Neural progenitor cell (in vitro differentiated cells): ENCODE results near the gene DNAAF5. TPM values are rescaled to one million over a fixed set of nuclear protein-coding genes. Genes with fewer than 3 reads are reported as not detected.

ENCODE experiments used
- DNase-seq: peaks from one replicate; pipeline ENCODE4 v3.0.0-alpha.2; 2016; ENCODE audit warnings: low spot score
- H2AFZ ChIP-seq: fragments of 200-600 bp; sonication (generic); replicated peaks from 2 replicates; pipeline ENCODE4 v1.6.1; 2016; ENCODE audit warnings: antibody characterized with exemption
- H3F3A ChIP-seq: fragments of 200-600 bp; sonication (generic); 2 replicates; pipeline ENCODE4 v1.6.1; 2016; ENCODE audit warnings: antibody characterized with exemption, low read depth
- H3K27ac ChIP-seq: fragments of 200-600 bp; sonication (generic); 2 replicates; pipeline ENCODE4 v1.5.1; 2016; ENCODE audit warnings: mild to moderate bottlenecking
- H3K27me3 ChIP-seq: fragments of 200-600 bp; sonication (generic); 2 replicates; pipeline ENCODE4 v1.6.1; 2016; ENCODE audit warnings: mild to moderate bottlenecking, moderate library complexity
- H3K36me3 ChIP-seq: fragments of 200-600 bp; sonication (generic); 2 replicates; pipeline ENCODE4 v1.5.1; 2016
- H3K4me1 ChIP-seq: fragments of 200-600 bp; sonication (generic); 2 replicates; pipeline ENCODE4 v1.6.1; 2016; ENCODE audit warnings: mixed run types
- H3K4me2 ChIP-seq: fragments of 200-600 bp; sonication (generic); 2 replicates; pipeline ENCODE4 v1.6.1; 2016
- H3K4me3 ChIP-seq: fragments of 200-600 bp; sonication (generic); 2 replicates; pipeline ENCODE4 v1.5.1; 2016
- H3K79me2 ChIP-seq: fragments of 200-600 bp; sonication (generic); 2 replicates; pipeline ENCODE4 v1.6.1; 2016; ENCODE audit warnings: low read depth
- H3K9ac ChIP-seq: fragments of 200-600 bp; sonication (generic); 2 replicates; pipeline ENCODE4 v1.6.1; 2016
- H3K9me3 ChIP-seq: fragments of 200-600 bp; sonication (generic); 2 replicates; pipeline ENCODE4 v1.5.1; 2016; ENCODE audit warnings: low read depth
- H4K20me1 ChIP-seq: fragments of 200-600 bp; sonication (generic); 2 replicates; pipeline ENCODE4 v1.6.1; 2016; ENCODE audit warnings: low read depth
- H3K27ac Mint-ChIP-seq: 3 replicates; pipeline ENCODE4 v1.8.0; 2021; ENCODE audit warnings: mixed read lengths
- H3K27me3 Mint-ChIP-seq: 2 replicates; pipeline ENCODE4 v1.8.0; 2022; ENCODE audit warnings: low read depth, mild to moderate bottlenecking, inconsistent platforms, moderate library complexity, mixed read lengths; ENCODE audit not compliant: insufficient read depth
- H3K36me3 Mint-ChIP-seq: 3 replicates; pipeline ENCODE4 v1.8.0; 2021; ENCODE audit warnings: mixed read lengths
- H3K4me1 Mint-ChIP-seq: 3 replicates; pipeline ENCODE4 v1.8.0; 2021; ENCODE audit warnings: mixed read lengths
- H3K4me3 Mint-ChIP-seq: 3 replicates; pipeline ENCODE4 v1.8.0; 2021; ENCODE audit warnings: mild to moderate bottlenecking, moderate library complexity, mixed read lengths
- H3K9me3 Mint-ChIP-seq: 3 replicates; pipeline ENCODE4 v1.8.0; 2020; ENCODE audit warnings: mixed read lengths
- EZH2 ChIP-seq: fragments of 200-600 bp; sonication (generic); IDR thresholded peaks from 2 replicates; pipeline ENCODE4 v1.6.1; 2017; ENCODE audit warnings: antibody characterized with exemption, mild to moderate bottlenecking, moderate library complexity
- EZH2phosphoT487 ChIP-seq: fragments of 200-600 bp; sonication (generic); IDR thresholded peaks from 2 replicates; pipeline ENCODE4 v1.6.1; 2017; ENCODE audit warnings: antibody characterized with exemption
- total RNA-seq: library from RNA; depleted of rRNA; stranded (reverse); fragments of >200 nt; gene quantifications from 2 replicates; pipeline ENCODE4 v1.2.3, GENCODE V29; 2015; ENCODE audit warnings: low replicate concordance
- TF ChIP-seq, protein P1 (sequence below): fragments of 200-600 bp; sonication (generic); IDR thresholded peaks from 2 replicates; pipeline ENCODE4 v1.5.1; 2017; ENCODE audit warnings: antibody characterized with exemption, mild to moderate bottlenecking

DNAAF5 gene
- total RNA-seq, 1 donor from 2014 or later, result 23.5 TPM

DNA sequence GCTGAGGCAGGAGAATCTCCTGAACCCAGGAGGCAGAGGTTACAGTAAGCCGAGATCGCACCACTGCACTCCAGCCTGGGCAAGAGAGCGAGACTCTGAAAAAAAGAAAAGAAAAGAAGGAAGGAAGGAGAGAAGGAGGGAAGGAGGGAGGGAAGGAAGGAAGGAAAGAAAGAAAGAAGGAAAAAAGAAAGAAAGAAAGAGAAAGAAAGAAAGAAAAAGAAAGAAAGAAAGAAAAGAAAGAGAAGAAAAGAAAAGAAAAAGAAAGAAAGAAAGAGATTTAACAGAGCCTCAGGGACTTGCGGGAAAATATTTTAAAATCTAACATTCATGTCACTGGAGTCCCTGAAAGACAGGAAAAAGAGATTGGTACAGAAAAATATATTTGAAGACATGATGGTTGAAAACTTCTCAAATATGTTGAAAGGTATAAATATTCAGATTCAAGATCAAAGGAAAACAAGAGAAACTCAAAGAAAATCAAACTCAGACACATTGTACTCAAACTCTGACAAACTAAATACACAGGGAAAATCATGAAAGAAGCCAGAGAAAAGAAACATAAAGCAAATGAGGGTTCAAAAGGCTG is 25.3 kb upstream of the DNAAF5 start:
- no peaks in the 10 kb centered on the region for H3K36me3 ChIP-seq
- peaks cover 2% of the 10 kb centered on the region for H3K27me3 Mint-ChIP-seq
- peaks cover 10% of the 10 kb centered on the region for H3K36me3 Mint-ChIP-seq
- no peaks in the 10 kb centered on the region for H3F3A ChIP-seq
- H3K4me3 Mint-ChIP-seq, result no peak overlapping the region
- H3K27me3 ChIP-seq, result no peaks in the 10 kb centered on the region
- no peak overlapping the region for H3K27ac ChIP-seq
- no peak overlapping the region for H3K4me3 ChIP-seq
- H3K27ac Mint-ChIP-seq, result no peak overlapping the region
- H3K4me1 Mint-ChIP-seq, result peaks cover 9% of the 10 kb centered on the region
- H3K9ac ChIP-seq, result no peak overlapping the region
- no peaks in the 10 kb centered on the region for H3K4me1 ChIP-seq
- peaks cover 12% of the 10 kb centered on the region for H3K79me2 ChIP-seq
- TF ChIP-seq, protein P1, sequence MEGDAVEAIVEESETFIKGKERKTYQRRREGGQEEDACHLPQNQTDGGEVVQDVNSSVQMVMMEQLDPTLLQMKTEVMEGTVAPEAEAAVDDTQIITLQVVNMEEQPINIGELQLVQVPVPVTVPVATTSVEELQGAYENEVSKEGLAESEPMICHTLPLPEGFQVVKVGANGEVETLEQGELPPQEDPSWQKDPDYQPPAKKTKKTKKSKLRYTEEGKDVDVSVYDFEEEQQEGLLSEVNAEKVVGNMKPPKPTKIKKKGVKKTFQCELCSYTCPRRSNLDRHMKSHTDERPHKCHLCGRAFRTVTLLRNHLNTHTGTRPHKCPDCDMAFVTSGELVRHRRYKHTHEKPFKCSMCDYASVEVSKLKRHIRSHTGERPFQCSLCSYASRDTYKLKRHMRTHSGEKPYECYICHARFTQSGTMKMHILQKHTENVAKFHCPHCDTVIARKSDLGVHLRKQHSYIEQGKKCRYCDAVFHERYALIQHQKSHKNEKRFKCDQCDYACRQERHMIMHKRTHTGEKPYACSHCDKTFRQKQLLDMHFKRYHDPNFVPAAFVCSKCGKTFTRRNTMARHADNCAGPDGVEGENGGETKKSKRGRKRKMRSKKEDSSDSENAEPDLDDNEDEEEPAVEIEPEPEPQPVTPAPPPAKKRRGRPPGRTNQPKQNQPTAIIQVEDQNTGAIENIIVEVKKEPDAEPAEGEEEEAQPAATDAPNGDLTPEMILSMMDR, result no peak
- TF ChIP-seq EZH2phosphoT487, result no peak
- TF ChIP-seq EZH2, result no peak
- H3K4me2 ChIP-seq, result no peak overlapping the region
- H4K20me1 ChIP-seq, result no peaks in the 10 kb centered on the region
- H3K9me3 Mint-ChIP-seq, result peaks cover 11% of the 10 kb centered on the region
- H3K9me3 ChIP-seq, result no peaks in the 10 kb centered on the region
- H2AFZ ChIP-seq, result no peak overlapping the region
- DNase-seq, result no peak

DNA sequence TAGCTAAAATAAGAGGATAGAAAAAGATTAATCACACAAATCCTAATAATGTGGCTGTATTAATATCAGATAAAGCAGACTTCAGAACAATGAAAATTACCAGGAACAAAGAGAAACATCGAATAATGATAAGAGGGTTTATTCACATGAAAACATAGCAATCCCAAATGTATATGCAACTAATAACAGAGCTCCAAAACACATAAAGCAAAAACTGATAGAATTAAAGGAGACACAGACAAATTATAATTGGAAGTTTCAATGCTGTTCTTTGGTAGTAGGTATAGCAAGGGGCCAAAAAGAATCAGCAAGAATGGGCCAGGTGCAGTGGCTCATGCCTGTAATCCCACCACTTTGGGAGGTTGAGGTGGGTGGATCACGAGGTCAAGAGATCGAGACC is 23.4 kb upstream of the DNAAF5 start:
- H3K27me3 ChIP-seq, result no peaks in the 10 kb centered on the region
- no peak overlapping the region for H3K9ac ChIP-seq
- H2AFZ ChIP-seq, result no peak overlapping the region
- no peak overlapping the region for H3K27ac ChIP-seq
- DNase-seq, result no peak
- peaks cover 10% of the 10 kb centered on the region for H3K36me3 Mint-ChIP-seq
- peaks cover 11% of the 10 kb centered on the region for H3K9me3 Mint-ChIP-seq
- H3K4me1 Mint-ChIP-seq, result peaks cover 9% of the 10 kb centered on the region
- TF ChIP-seq EZH2 (no peak), EZH2phosphoT487 (no peak)
- TF ChIP-seq, protein P1, result no peak
- no peaks in the 10 kb centered on the region for H4K20me1 ChIP-seq
- no peaks in the 10 kb centered on the region for H3K36me3 ChIP-seq
- H3K27ac Mint-ChIP-seq, result no peak overlapping the region
- no peaks in the 10 kb centered on the region for H3K4me1 ChIP-seq
- H3K4me3 Mint-ChIP-seq, result no peak overlapping the region
- H3K27me3 Mint-ChIP-seq, result peaks cover 2% of the 10 kb centered on the region
- H3K9me3 ChIP-seq, result no peaks in the 10 kb centered on the region
- no peak overlapping the region for H3K4me3 ChIP-seq
- no peaks in the 10 kb centered on the region for H3F3A ChIP-seq
- H3K4me2 ChIP-seq, result no peak overlapping the region
- H3K79me2 ChIP-seq, result peaks cover 12% of the 10 kb centered on the region

DNA sequence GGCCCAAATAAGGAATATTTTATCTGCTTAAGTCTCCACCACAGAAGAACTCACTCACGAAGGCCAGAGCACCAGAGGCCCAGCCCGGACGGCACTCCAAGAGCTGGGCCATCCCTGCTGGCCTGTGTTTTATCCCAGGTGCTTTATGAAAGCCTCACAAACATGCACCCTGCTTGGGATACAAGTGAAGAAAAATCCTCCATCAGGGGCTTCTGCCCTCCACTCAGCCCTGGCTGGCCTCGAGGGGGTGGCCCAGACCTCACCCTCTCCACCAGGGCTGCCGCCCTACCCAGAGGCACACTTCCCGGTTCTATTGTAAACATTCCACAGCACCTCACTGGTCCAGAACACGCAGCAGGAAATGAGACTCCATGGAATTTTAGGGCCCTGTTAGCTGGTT is 19.8 kb upstream of the DNAAF5 start:
- no peak overlapping the region for H3K9ac ChIP-seq
- TF ChIP-seq EZH2phosphoT487 (no peak), EZH2 (no peak)
- TF ChIP-seq, protein P1, result no peak
- no peaks in the 10 kb centered on the region for H3K9me3 ChIP-seq
- H3K9me3 Mint-ChIP-seq, result peaks cover 11% of the 10 kb centered on the region
- no peak overlapping the region for H3K4me3 ChIP-seq
- peaks cover 2% of the 10 kb centered on the region for H3K4me1 Mint-ChIP-seq
- H3K36me3 Mint-ChIP-seq, result peaks cover 16% of the 10 kb centered on the region
- no peaks in the 10 kb centered on the region for H3F3A ChIP-seq
- no peak for DNase-seq
- no peaks in the 10 kb centered on the region for H4K20me1 ChIP-seq
- H3K27me3 ChIP-seq, result no peaks in the 10 kb centered on the region
- no peak overlapping the region for H3K4me3 Mint-ChIP-seq
- no peak overlapping the region for H3K4me2 ChIP-seq
- H3K27me3 Mint-ChIP-seq, result peaks cover 2% of the 10 kb centered on the region
- H3K36me3 ChIP-seq, result no peaks in the 10 kb centered on the region
- no peak overlapping the region for H2AFZ ChIP-seq
- no peak overlapping the region for H3K27ac ChIP-seq
- H3K4me1 ChIP-seq, result peaks cover 4% of the 10 kb centered on the region
- H3K27ac Mint-ChIP-seq, result no peak overlapping the region
- H3K79me2 ChIP-seq, result peaks cover 12% of the 10 kb centered on the region
